Epithelial cell of proximal tubule (primary cell): ENCODE data around the gene CACNA2D1. TPM values are rescaled to one million over a fixed set of nuclear protein-coding genes. Genes with fewer than 3 reads are reported as not detected.

Source experiments
- DNase-seq: peaks from one replicate; pipeline ENCODE4 v3.0.0-alpha.2; 2011; ENCODE audit warnings: low read depth
- H3K4me3 ChIP-seq: 2 replicates; pipeline ENCODE4 v1.5.1; 2011; ENCODE audit warnings: low read depth, mild to moderate bottlenecking, low read length
- CTCF ChIP-seq: conservative IDR thresholded peaks from 2 replicates; pipeline ENCODE4 v1.5.1; 2012; ENCODE audit warnings: low read depth, mild to moderate bottlenecking, low read length
- total RNA-seq: library from RNA; depleted of rRNA; stranded (reverse); fragments of >200 nt; gene quantifications from 2 replicates; pipeline ENCODE4 v1.2.3, GENCODE V29; 2015

The CACNA2D1 gene
- total RNA-seq, 1 donor from 2014 or later = 6.1 TPM

DNA sequence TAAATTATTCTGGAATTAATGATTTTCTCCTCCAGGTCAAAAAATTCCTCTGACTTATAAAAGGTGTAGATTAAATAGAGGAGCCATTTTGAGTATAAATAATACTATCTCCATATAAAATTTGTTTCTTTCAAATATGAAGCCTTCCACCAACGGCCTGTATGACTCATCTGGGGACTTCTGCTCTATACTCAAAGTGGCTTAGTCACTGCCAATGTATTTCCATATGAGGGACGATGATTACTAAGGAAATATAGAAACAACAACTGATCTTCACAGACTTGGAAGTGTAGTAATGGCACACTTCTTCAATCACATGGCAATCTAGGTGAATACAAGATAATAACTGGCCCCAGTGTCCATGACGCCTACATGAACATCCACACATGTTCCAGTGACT is 338.1 kb downstream of the CACNA2D1 start:
- no peak for TF ChIP-seq CTCF
- no peak for DNase-seq

DNA sequence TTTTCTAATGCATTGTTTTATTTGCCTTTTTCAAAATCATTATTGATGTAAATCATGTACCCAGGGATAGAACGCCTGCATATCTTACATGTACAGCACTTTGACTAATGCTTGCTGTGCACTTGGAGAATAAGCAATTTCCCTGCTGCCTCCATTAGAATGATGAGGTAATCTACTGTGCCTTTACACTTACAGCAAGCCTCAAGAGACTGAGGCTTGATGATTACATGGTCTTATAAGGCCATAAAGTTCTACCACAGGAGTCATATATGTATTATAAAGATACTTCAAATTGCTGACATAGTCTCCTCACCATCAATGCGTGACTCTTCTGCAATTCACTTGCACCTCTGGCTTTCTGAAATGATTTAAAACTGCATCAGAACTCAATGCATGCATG is 345.2 kb downstream of the CACNA2D1 start:
- TF ChIP-seq CTCF = no peak
- DNase-seq = no peak
- no peak overlapping the region for H3K4me3 ChIP-seq

More for the DNA sequence above, 338.1 kb downstream of the CACNA2D1 start:
- H3K4me3 ChIP-seq = no peak overlapping the region

DNA sequence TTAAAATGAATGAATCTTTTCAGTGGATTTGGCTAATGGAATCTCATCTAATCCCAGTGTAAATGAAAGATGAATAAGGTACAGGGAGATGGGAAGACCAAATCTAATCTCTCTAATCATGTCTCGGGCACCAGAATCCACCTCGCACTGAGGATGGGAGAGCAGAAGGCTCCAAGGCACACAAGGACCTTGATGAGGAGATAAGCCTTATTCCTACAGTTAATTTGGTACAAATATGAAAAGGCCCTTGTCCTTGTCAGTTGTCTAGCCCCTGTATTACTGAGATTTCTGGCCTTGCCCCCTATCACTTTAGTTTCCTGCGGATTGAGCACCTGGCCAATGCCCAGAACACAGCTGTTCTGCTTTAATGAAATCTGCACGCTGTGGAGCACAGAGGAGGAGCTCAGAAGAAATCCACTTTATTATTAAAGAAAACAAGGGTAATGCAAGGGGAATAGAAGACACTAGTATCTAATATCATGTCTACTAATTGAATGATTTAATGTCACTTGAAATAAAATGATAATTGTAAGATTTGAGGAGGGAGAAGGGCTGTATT is 352.4 kb downstream of the CACNA2D1 start:
- no peak overlapping the region for H3K4me3 ChIP-seq
- TF ChIP-seq CTCF = no peak

GRCh38 chr7:82087099-82087498 is 356.5 kb downstream of the CACNA2D1 start:
- no peak for TF ChIP-seq CTCF
- DNase-seq = no peak
- H3K4me3 ChIP-seq = no peak overlapping the region

More for the DNA sequence above, 352.4 kb downstream of the CACNA2D1 start:
- DNase-seq = no peak

GRCh38 chr7:82085116-82085515 is 358.5 kb downstream of the CACNA2D1 start:
- no peak for TF ChIP-seq CTCF
- H3K4me3 ChIP-seq = no peak overlapping the region
- no peak for DNase-seq

DNA sequence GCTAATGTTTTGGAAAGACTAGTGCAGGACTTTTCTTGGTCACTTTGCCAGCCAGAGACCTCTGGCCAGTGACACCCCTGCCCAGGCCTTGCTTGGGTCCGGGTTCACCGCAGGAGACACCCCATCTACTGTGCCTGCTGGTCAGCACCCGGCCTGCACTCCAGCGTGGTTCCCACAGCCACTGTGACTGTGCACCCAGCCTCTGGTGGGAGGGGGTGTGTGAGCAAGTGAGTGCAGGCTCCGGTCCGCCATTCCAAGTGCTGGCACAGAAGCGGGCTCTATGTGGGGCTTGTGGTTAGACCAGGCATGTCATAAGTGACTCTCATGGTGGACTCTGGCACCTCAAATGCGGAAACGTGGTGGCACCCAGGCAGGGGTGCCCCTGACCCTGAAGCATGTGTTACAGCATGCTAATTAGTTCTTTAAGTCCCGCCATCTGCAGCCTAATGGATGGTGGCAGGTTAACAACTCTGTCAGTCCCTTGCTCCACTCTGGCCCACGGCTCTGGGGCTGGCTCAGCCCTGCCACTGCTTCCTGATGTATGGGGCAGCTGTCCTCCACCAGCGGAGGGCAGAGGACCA is 361.8 kb downstream of the CACNA2D1 start:
- no peak for TF ChIP-seq CTCF
- no peak overlapping the region for H3K4me3 ChIP-seq
- no peak for DNase-seq
